PC-9 (cell line): ENCODE data around the gene IQGAP3. TPM values are rescaled to one million over a fixed set of nuclear protein-coding genes. Genes with fewer than 3 reads are reported as not detected.
A peak's percentile ranks its signal among the peaks of the same experiment; 100 is the strongest.

ENCODE experiments used
- BruUV-seq: library from RNA; stranded (reverse); fragments of 400-500 nt; replicated peaks from 2 replicates; lab custom pipeline; 2021; lab: Mats Ljungman, UMichigan
- CTCF ChIA-PET: fragments of 300-600 bp; sonication (Branson Sonifier 250); formaldehyde crosslinking; loops from one replicate; lab custom pipeline; 2022; ENCODE audit warnings: antibody characterized with exemption; lab: Charles Lee
- POLR2A ChIA-PET: fragments of 300-600 bp; sonication (Branson Sonifier 250); formaldehyde crosslinking; loops from one replicate; lab custom pipeline; 2022; ENCODE audit warnings: antibody characterized with exemption; ENCODE audit not compliant: unreplicated experiment; lab: Charles Lee
- DNase-seq, 2 experiments: peaks; one replicate each; pipeline versions ENCODE4 v3.0.0 to v3.0.0-alpha.2; 2015 to 2022; ENCODE audit warnings: mixed read lengths in 1 of 2
- H2AFZ ChIP-seq: fragments of 200-600 bp; sonication (generic); 2 replicates; pipeline ENCODE4 v1.8.1; 2017; ENCODE audit warnings: antibody characterized with exemption
- H3F3A ChIP-seq: fragments of 200-600 bp; sonication (generic); 2 replicates; pipeline ENCODE4 v1.8.1; 2017; ENCODE audit warnings: antibody characterized with exemption, mild to moderate bottlenecking, low read depth; ENCODE audit not compliant: insufficient read depth
- H3K27ac ChIP-seq: fragments of 200-600 bp; sonication (generic); 2 replicates; pipeline ENCODE4 v1.6.1; 2016; ENCODE audit warnings: mixed run types
- H3K27me3 ChIP-seq: fragments of 200-600 bp; sonication (generic); 2 replicates; pipeline ENCODE4 v1.6.1; 2016; ENCODE audit warnings: low read depth, mixed run types; ENCODE audit not compliant: insufficient read depth
- H3K36me3 ChIP-seq: fragments of 200-600 bp; sonication (generic); 2 replicates; pipeline ENCODE4 v1.6.1; 2016; ENCODE audit warnings: low read depth, mixed run types
- H3K4me1 ChIP-seq: fragments of 200-600 bp; sonication (generic); replicated peaks from 2 replicates; pipeline ENCODE4 v1.6.1; 2016; ENCODE audit warnings: mixed run types; ENCODE audit not compliant: insufficient read depth
- H3K4me2 ChIP-seq: fragments of 200-600 bp; sonication (generic); 2 replicates; pipeline ENCODE4 v1.6.1; 2017; ENCODE audit warnings: mixed run types
- H3K4me3 ChIP-seq: fragments of 200-600 bp; sonication (generic); 2 replicates; pipeline ENCODE4 v1.6.1; 2016; ENCODE audit warnings: mixed run types
- H3K79me2 ChIP-seq: fragments of 200-600 bp; sonication (generic); 2 replicates; pipeline ENCODE4 v1.6.1; 2017; ENCODE audit warnings: low read depth, mixed run types
- H3K9me2 ChIP-seq: fragments of 200-600 bp; sonication (generic); 2 replicates; pipeline ENCODE4 v1.8.1; 2017; ENCODE audit warnings: mild to moderate bottlenecking; ENCODE audit not compliant: insufficient read depth
- H3K9me3 ChIP-seq: fragments of 200-600 bp; sonication (generic); 2 replicates; pipeline ENCODE4 v1.8.1; 2016; ENCODE audit warnings: low read depth; ENCODE audit not compliant: insufficient read depth
- H4K20me1 ChIP-seq: fragments of 200-600 bp; sonication (generic); 2 replicates; pipeline ENCODE4 v1.8.1; 2017; ENCODE audit not compliant: insufficient read depth
- CTCF ChIP-seq: fragments of 200-600 bp; sonication (generic); conservative IDR thresholded peaks from 2 replicates; pipeline ENCODE4 v1.6.1; 2017; ENCODE audit warnings: mixed run types, antibody characterized with exemption, mild to moderate bottlenecking, moderate library complexity
- EZH2 ChIP-seq: fragments of 200-600 bp; sonication (generic); IDR thresholded peaks from 2 replicates; pipeline ENCODE4 v1.8.0; 2017; ENCODE audit warnings: antibody characterized with exemption, low read depth
- intact Hi-C: fragments of 100-400 bp; cut with micrococcal nuclease; formaldehyde crosslinking; loops from one replicate; pipeline ENCODE4 v1.10.0; 2022; ENCODE audit not compliant: unreplicated experiment
- total RNA-seq: library from RNA; stranded (reverse); gene quantifications from 2 replicates; pipeline ENCODE4 v1.2.3, GENCODE V29; 2021

Gene IQGAP3
- total RNA-seq, 1 experiment from 2014 or later: 63.1 TPM

- CTCF ChIA-PET: no interaction called here
- DNase-seq: peak in 1 of 2 experiments; percentile 6
- Histone ChIP-seq H3K79me2 (peaks cover 29% of the 10 kb centered on the region), H4K20me1 (peaks cover 34% of the 10 kb centered on the region), H3K4me3 (no peak overlapping the region), H3K27ac (no peak overlapping the region), H2AFZ (no peak overlapping the region), H3K27me3 (no peaks in the 10 kb centered on the region), H3K9me3 (no peaks in the 10 kb centered on the region), H3K36me3 (peaks cover 19% of the 10 kb centered on the region; the same call in 1 of the 2 replicates), H3K9me2 (no peaks in the 10 kb centered on the region), H3K4me2 (no peak overlapping the region), H3K4me1 (no peaks in the 10 kb centered on the region), H3F3A (no peaks in the 10 kb centered on the region; the same call in 1 of the 2 replicates)
- intact Hi-C loops: no loop called here
- TF ChIP-seq CTCF (no peak), EZH2 (no peak)
- POLR2A ChIA-PET: no interaction called here
- no TSS peak for BruUV-seq
These were observed 90.8 kb downstream of the IQGAP3 start for GRCh38 chr1:156481527-156481926.

- no peak overlapping the region for H3K27ac ChIP-seq
- peaks cover 24% of the 10 kb centered on the region; the same call in 1 of the 2 replicates for H3K36me3 ChIP-seq
- CTCF ChIA-PET: no interaction called here
- H2AFZ ChIP-seq: no peak overlapping the region
- H3K79me2 ChIP-seq: peaks cover 20% of the 10 kb centered on the region
- TF ChIP-seq EZH2 (no peak), CTCF (peak; percentile 46; the same call in 1 of the 2 replicates)
- POLR2A ChIA-PET: interaction anchor here (0.7 kb wide), 1 partner anchor 8 kb away, joined by 8 read pairs; no protein-coding TSS in a partner anchor
- no peak overlapping the region for H3K4me2 ChIP-seq
- no peaks in the 10 kb centered on the region for H3K4me1 ChIP-seq
- no peaks in the 10 kb centered on the region for H3K9me2 ChIP-seq
- peak in 1 of 2 experiments; percentile 21 for DNase-seq
- no TSS peak for BruUV-seq
- H4K20me1 ChIP-seq: peaks cover 25% of the 10 kb centered on the region
- H3K27me3 ChIP-seq: no peaks in the 10 kb centered on the region
- H3F3A ChIP-seq: no peaks in the 10 kb centered on the region; the same call in 1 of the 2 replicates
- intact Hi-C loops: no loop called here
- no peaks in the 10 kb centered on the region for H3K9me3 ChIP-seq
- H3K4me3 ChIP-seq: no peak overlapping the region
These were observed 91.8 kb downstream of the IQGAP3 start for GRCh38 chr1:156480411-156481192.

- POLR2A ChIA-PET: no interaction called here
- no peak for DNase-seq
These were observed 92.4 kb downstream of the IQGAP3 start for GRCh38 chr1:156480016-156480370.

More at GRCh38 chr1:156480016-156480370, 92.4 kb downstream of the IQGAP3 start:
- Histone ChIP-seq H3K27me3 (no peaks in the 10 kb centered on the region), H2AFZ (no peak overlapping the region), H3K79me2 (peaks cover 16% of the 10 kb centered on the region), H3K36me3 (peaks cover 24% of the 10 kb centered on the region; the same call in 1 of the 2 replicates), H3K4me3 (no peak overlapping the region), H3K9me3 (no peaks in the 10 kb centered on the region), H3K4me2 (no peak overlapping the region), H4K20me1 (peaks cover 19% of the 10 kb centered on the region), H3K4me1 (no peaks in the 10 kb centered on the region), H3F3A (no peaks in the 10 kb centered on the region; the same call in 1 of the 2 replicates), H3K9me2 (no peaks in the 10 kb centered on the region), H3K27ac (no peak overlapping the region)
- intact Hi-C loops: no loop called here
- no peak for TF ChIP-seq EZH2
- 0 out of 2 replicates have a peak, but pooled peaks have one; percentile 12 for TF ChIP-seq CTCF
- no TSS peak for BruUV-seq
- CTCF ChIA-PET: no interaction called here
